Esophagus muscularis mucosa (tissue), 4 donors: Measurements from ENCODE around the gene WDR49. TPM values are rescaled to one million over a fixed set of nuclear protein-coding genes. Genes with fewer than 3 reads are reported as not detected.

Source experiments
- DNase-seq: peaks from one replicate; pipeline ENCODE4 v3.0.0-alpha.2; 2017; ENCODE audit errors: extremely low spot score
- H3K27ac ChIP-seq, 4 donors: fragments of 200-600 bp; sonication (generic); replicated peaks in 1 of 4; 1 replicate in 3 of 4; 2 replicates in 1 of 4; pipeline ENCODE4 v1.5.1; 2016 to 2019; ENCODE audit warnings: mild to moderate bottlenecking in 1 of 4
- H3K27me3 ChIP-seq, 4 donors: fragments of 200-600 bp; sonication (generic); one replicate each; pipeline versions ENCODE4 v1.5.1 to v1.6.0; 2016 to 2019
- H3K36me3 ChIP-seq, 4 donors: fragments of 200-600 bp; sonication (generic); one replicate each; pipeline ENCODE4 v1.5.1; 2016 to 2019
- H3K4me1 ChIP-seq, 4 donors: fragments of 200-600 bp; sonication (generic); one replicate each; pipeline ENCODE4 v1.5.1; 2016 to 2019
- H3K4me3 ChIP-seq, 4 donors: fragments of 200-600 bp; sonication (generic); 1 replicate in 2 of 4; 2 replicates in 2 of 4; pipeline ENCODE4 v1.5.1; 2016 to 2019; ENCODE audit warnings: mild to moderate bottlenecking in 4 of 4, moderate library complexity in 1 of 4
- H3K9me3 ChIP-seq, 4 donors: fragments of 200-600 bp; sonication (generic); 1 replicate in 3 of 4; 2 replicates in 1 of 4; pipeline ENCODE4 v1.5.1; 2016 to 2019
- EP300 ChIP-seq: sonication (generic); formaldehyde crosslinking; IDR thresholded peaks from one replicate; pipeline ENCODE4 v1.6.1; 2017; ENCODE audit warnings: antibody characterized with exemption
- POLR2A ChIP-seq: fragments of 450-650 bp; IDR thresholded peaks from one replicate; pipeline ENCODE4 v1.6.1; 2017; ENCODE audit warnings: antibody characterized with exemption, moderate library complexity, mild to moderate bottlenecking, low read depth
- POLR2AphosphoS5 ChIP-seq, 2 donors: sonication (generic); formaldehyde crosslinking; IDR thresholded peaks; one replicate each; pipeline ENCODE4 v1.6.1; 2017; ENCODE audit warnings: antibody characterized with exemption in 2 of 2
- WGBS: methylation state at CpG from one replicate; pipeline ENCODE4 v1.1.5; 2018; 5-methylcytosine and 5-hydroxymethylcytosine counted together
- intact Hi-C: fragments of 100-400 bp; cut with DNase I; formaldehyde crosslinking; loops from one replicate; pipeline ENCODE4 v1.15.1; 2023
- total RNA-seq, 4 donors: library from RNA; depleted of rRNA; stranded (reverse); fragments of >200 nt; gene quantifications; one replicate each; pipeline versions ENCODE4 v1.1.0 to v1.2.1, GENCODE V29; 2016
- TF ChIP-seq, protein P1 (sequence below), 3 experiments: fragments of 200-600 bp in 2 of 3; fragments of 450-650 bp in 1 of 3; sonication (generic) in 2 of 3; IDR thresholded peaks; one replicate each; pipeline ENCODE4 v1.5.1; 2017 to 2019; ENCODE audit warnings: antibody characterized with exemption in 3 of 3, mild to moderate bottlenecking in 2 of 3, moderate library complexity in 1 of 3

Gene WDR49
- total RNA-seq, 4 donors from 2014 or later: 2.9 to 9.9 (median 7.2) TPM

DNA sequence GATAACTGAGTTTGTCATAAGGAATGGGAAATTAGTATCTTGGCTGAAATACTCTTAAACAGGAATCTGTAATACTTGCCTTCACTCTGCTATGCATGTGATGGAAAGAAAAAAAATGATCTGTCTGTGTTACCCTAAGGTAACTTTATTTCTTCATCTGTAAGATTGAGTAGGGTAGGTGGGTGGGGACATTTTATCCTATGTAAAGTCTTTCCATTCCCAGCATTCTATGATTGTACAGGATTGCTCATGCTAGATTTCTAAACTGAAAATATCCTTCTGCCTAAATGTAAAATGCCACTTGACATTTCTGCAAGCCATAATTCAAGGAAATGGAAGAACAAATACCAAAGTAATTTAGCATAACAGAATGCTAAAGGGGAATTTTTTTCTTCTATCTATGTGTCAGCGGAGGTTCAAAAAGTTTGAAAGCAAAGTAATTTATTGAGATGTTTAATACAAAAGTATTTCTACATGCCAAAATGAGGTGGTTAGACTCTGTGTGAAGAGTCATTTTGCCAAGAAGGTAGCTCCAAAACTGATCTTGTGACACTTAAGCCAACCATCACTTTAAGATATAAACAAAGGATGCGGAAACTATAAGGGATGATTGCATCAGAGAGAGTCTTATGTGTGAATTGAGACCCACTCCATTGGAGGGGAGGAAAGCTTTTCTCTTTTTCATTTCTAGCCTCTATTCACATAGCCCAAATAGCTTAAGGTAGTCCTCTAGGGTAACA, 133.3 kb downstream of the WDR49 start:
- Histone ChIP-seq H3K27me3 (no peaks in the 10 kb centered on the region), H3K4me3 (no peak overlapping the region), H3K4me1 (no peaks in the 10 kb centered on the region), H3K27ac (no peak overlapping the region), H3K36me3 (no peaks in the 10 kb centered on the region), H3K9me3 (no peaks in the 10 kb centered on the region)
- no peak for DNase-seq
- WGBS: 77% methylated on average over 2 of the region's 2 CpGs
- intact Hi-C loops: no loop called here
- TF ChIP-seq POLR2A (no peak), EP300 (no peak), POLR2AphosphoS5 (IDR thresholded peaks at IDR 0.05) (no peak)
- TF ChIP-seq, protein P1, sequence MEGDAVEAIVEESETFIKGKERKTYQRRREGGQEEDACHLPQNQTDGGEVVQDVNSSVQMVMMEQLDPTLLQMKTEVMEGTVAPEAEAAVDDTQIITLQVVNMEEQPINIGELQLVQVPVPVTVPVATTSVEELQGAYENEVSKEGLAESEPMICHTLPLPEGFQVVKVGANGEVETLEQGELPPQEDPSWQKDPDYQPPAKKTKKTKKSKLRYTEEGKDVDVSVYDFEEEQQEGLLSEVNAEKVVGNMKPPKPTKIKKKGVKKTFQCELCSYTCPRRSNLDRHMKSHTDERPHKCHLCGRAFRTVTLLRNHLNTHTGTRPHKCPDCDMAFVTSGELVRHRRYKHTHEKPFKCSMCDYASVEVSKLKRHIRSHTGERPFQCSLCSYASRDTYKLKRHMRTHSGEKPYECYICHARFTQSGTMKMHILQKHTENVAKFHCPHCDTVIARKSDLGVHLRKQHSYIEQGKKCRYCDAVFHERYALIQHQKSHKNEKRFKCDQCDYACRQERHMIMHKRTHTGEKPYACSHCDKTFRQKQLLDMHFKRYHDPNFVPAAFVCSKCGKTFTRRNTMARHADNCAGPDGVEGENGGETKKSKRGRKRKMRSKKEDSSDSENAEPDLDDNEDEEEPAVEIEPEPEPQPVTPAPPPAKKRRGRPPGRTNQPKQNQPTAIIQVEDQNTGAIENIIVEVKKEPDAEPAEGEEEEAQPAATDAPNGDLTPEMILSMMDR (IDR thresholded peaks at IDR 0.05): no peak

DNA sequence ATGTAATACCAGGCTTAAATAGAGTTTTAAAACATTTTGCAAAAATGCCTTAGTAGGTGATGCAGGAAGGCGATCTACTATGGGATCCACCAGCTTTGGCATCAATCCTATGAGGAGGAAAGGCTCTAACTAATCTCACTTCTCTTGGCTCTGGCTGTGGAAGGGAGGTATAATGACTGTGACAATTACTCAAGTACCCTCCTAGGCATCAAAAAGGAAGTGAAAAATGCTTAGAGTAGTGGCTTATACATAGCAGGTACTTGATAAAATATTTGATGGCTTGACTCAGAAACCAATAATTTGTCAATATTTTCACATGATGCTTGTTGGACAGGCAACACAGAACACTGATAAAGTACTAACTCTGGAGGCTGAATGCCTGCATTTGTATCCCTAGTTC, 145.8 kb downstream of the WDR49 start:
- no peak for TF ChIP-seq EP300
- WGBS: 100% methylated on average over 1 of the region's 1 CpG

DNA sequence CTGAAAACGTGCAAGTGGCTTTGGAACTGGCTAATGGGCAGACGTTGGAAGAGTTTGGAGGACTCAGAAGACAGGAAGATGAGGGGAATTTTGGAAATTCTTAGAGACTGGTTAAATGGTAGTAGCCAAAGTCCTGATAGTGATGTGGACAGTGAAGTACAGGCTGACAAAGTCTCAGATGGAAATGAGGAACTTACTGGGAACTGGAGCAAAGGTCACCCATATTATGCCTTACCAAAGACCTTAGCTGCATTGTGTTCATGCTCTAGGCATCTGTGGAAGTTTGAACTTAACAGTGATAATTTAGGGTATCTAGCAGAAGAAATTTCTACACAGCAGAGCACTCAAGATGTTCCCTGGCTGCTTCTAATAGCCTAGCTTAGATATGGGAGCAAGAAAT, 151.3 kb downstream of the WDR49 start:
- Histone ChIP-seq H3K9me3 (no peaks in the 10 kb centered on the region), H3K4me3 (no peak overlapping the region), H3K4me1 (no peaks in the 10 kb centered on the region), H3K36me3 (no peaks in the 10 kb centered on the region), H3K27me3 (no peaks in the 10 kb centered on the region), H3K27ac (no peak overlapping the region)
- no peak for DNase-seq
- intact Hi-C loops: no loop called here
- WGBS: 86% methylated on average over 2 of the region's 2 CpGs
- TF ChIP-seq, protein P1 (IDR thresholded peaks at IDR 0.05): no peak
- TF ChIP-seq EP300 (no peak), POLR2A (no peak), POLR2AphosphoS5 (IDR thresholded peaks at IDR 0.05) (no peak)

More for the DNA sequence above, 145.8 kb downstream of the WDR49 start:
- no peak overlapping the region for H3K27ac ChIP-seq
- DNase-seq: no peak
- intact Hi-C loops: no loop called here
- H3K27me3 ChIP-seq: no peaks in the 10 kb centered on the region
- no peaks in the 10 kb centered on the region for H3K36me3 ChIP-seq
- no peaks in the 10 kb centered on the region for H3K9me3 ChIP-seq
- no peaks in the 10 kb centered on the region for H3K4me1 ChIP-seq
- H3K4me3 ChIP-seq: no peak overlapping the region

DNA sequence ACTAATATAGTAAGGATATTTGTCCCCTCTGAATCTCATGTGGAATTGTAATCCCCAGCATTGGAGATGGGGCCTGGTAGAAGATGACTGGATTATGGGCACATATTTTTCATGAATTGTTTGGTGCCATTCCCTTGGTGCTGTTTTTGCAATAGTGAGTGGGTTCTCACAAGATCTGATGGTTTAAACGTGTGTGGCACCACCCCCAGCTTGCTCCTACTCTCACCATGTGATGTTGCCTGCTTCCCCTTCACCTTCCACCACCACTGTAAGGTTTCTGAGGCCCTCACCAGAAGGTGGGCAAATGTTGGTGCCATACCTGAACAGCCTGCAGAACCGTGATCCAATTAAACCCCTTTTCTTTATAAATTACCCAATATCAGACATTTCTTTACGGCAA, 151.8 kb downstream of the WDR49 start:
- no peaks in the 10 kb centered on the region for H3K4me1 ChIP-seq
- no peak overlapping the region for H3K27ac ChIP-seq
- no peak for DNase-seq
- no peaks in the 10 kb centered on the region for H3K36me3 ChIP-seq
- 91% methylated on average over 3 of the region's 3 CpGs for WGBS
- H3K4me3 ChIP-seq: no peak overlapping the region
- H3K27me3 ChIP-seq: no peaks in the 10 kb centered on the region
- intact Hi-C loops: no loop called here
- H3K9me3 ChIP-seq: no peaks in the 10 kb centered on the region
- TF ChIP-seq POLR2AphosphoS5 (IDR thresholded peaks at IDR 0.05): no peak
- no peak for TF ChIP-seq EP300
- no peak for TF ChIP-seq POLR2A
- TF ChIP-seq, protein P1 (IDR thresholded peaks at IDR 0.05): no peak

DNA sequence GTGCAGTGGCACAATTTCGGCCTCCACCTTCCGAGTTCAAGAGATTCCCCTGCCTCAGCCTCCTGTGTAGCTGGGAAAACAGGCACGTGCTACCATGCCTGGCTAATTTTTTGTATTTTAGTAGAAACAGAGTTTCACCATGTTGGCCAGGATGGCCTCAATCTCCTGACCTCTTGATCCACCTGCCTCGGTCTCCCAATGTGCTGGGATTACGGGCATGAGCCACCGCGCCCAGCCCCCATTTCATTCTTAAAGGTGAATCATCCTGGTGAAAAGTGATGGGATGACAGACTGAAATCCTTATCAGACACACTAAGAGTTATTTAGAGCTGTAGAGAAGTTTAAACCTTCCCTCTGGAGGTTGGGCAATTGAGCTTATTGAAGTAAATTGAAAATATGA, 155.8 kb downstream of the WDR49 start:
- no peaks in the 10 kb centered on the region for H3K27me3 ChIP-seq
- 94% methylated on average over 6 of the region's 7 CpGs for WGBS
- no peak for TF ChIP-seq POLR2AphosphoS5 (IDR thresholded peaks at IDR 0.05)

DNA sequence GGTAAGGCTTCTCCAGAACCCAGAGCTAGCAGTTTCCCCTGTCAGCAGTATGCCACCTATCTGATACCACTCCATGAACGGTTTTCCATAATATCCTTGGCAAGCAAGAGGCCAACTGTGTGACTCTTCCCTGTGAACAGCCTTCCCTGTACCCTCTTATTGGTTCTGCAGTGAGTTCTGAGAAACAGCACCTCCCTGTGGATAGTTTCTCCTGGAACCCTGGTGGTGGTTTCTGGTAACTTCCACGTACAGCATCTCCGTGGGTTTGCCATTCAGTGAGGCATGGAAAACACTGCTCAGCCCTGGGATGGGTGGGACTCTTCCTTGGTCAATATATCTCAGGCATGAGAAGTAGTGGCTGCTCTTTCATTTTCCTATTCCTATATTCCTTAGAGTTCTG, 160.5 kb downstream of the WDR49 start:
- H3K36me3 ChIP-seq: no peaks in the 10 kb centered on the region
- DNase-seq: no peak
- intact Hi-C loops: no loop called here
- H3K4me3 ChIP-seq: no peak overlapping the region
- no peaks in the 10 kb centered on the region for H3K9me3 ChIP-seq
- no peak overlapping the region for H3K27ac ChIP-seq
- H3K27me3 ChIP-seq: no peaks in the 10 kb centered on the region
- peaks cover 0 to 6% (median 2%) of the 10 kb centered on the region in 4 donors for H3K4me1 ChIP-seq
- WGBS: 83% methylated on average over 3 of the region's 3 CpGs
- TF ChIP-seq EP300: no peak
- no peak for TF ChIP-seq POLR2A
- no peak for TF ChIP-seq POLR2AphosphoS5 (IDR thresholded peaks at IDR 0.05)
- TF ChIP-seq, protein P1 (IDR thresholded peaks at IDR 0.05): no peak

More for the DNA sequence above, 155.8 kb downstream of the WDR49 start:
- Histone ChIP-seq H3K4me3 (no peak overlapping the region), H3K27ac (no peak overlapping the region), H3K36me3 (no peaks in the 10 kb centered on the region), H3K4me1 (peaks cover 0 to 6% (median 2%) of the 10 kb centered on the region in 4 donors), H3K9me3 (no peaks in the 10 kb centered on the region)
- intact Hi-C loops: no loop called here
- DNase-seq: no peak
